Panc1 (cell line): ENCODE measurements around the gene EYS.

Source experiments
- POLR2AphosphoS5 ChIP-seq: IDR thresholded peaks from 2 replicates; pipeline ENCODE4 v1.6.1; 2012; ENCODE audit warnings: mild to moderate bottlenecking, low read depth, low read length, moderate library complexity
- SIN3A ChIP-seq: IDR thresholded peaks from 2 replicates; pipeline ENCODE4 v1.6.1; 2012; ENCODE audit warnings: low read depth, mild to moderate bottlenecking, low read length, moderate library complexity, borderline replicate concordance; ENCODE audit not compliant: insufficient read depth
- TCF7L2 ChIP-seq: IDR thresholded peaks from 2 replicates; pipeline ENCODE4 v1.6.1; 2011; ENCODE audit warnings: mild to moderate bottlenecking, low read depth, low read length, inconsistent platforms
- TF ChIP-seq, protein P1 (sequence below): fragments of 450-650 bp; IDR thresholded peaks from 2 replicates; pipeline ENCODE4 v1.5.1; 2017; ENCODE audit warnings: mild to moderate bottlenecking
- TF ChIP-seq, protein P2 (sequence below), 2 experiments: IDR thresholded peaks; 2 replicates each; pipeline ENCODE4 v1.6.1; 2011 to 2012; ENCODE audit warnings: low read depth in 2 of 2, control low read depth in 1 of 2, low read length in 1 of 2, mild to moderate bottlenecking in 1 of 2, moderate library complexity in 1 of 2; ENCODE audit not compliant: insufficient read depth in 1 of 2

DNA sequence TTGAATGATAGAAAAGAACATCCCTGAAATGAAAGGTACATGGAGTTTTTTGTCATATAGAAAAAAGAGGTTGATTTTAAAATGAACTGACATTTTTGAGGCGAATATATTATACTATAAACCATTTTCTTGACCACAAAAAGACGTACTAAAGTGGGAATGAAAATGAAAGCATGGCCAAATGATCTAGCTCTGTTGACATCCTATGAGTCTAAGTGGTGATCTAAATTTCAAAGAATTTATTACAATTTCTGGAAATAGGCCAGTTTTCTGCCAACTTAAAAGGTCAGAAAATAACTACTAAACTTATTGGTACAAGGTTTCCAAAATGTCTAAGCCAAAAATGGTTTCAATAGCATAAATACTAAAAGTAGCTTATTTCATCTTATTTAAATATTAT is 536.8 kb downstream of the EYS start:
- TF ChIP-seq, protein P1, sequence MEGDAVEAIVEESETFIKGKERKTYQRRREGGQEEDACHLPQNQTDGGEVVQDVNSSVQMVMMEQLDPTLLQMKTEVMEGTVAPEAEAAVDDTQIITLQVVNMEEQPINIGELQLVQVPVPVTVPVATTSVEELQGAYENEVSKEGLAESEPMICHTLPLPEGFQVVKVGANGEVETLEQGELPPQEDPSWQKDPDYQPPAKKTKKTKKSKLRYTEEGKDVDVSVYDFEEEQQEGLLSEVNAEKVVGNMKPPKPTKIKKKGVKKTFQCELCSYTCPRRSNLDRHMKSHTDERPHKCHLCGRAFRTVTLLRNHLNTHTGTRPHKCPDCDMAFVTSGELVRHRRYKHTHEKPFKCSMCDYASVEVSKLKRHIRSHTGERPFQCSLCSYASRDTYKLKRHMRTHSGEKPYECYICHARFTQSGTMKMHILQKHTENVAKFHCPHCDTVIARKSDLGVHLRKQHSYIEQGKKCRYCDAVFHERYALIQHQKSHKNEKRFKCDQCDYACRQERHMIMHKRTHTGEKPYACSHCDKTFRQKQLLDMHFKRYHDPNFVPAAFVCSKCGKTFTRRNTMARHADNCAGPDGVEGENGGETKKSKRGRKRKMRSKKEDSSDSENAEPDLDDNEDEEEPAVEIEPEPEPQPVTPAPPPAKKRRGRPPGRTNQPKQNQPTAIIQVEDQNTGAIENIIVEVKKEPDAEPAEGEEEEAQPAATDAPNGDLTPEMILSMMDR, result no peak
- TF ChIP-seq, protein P2, sequence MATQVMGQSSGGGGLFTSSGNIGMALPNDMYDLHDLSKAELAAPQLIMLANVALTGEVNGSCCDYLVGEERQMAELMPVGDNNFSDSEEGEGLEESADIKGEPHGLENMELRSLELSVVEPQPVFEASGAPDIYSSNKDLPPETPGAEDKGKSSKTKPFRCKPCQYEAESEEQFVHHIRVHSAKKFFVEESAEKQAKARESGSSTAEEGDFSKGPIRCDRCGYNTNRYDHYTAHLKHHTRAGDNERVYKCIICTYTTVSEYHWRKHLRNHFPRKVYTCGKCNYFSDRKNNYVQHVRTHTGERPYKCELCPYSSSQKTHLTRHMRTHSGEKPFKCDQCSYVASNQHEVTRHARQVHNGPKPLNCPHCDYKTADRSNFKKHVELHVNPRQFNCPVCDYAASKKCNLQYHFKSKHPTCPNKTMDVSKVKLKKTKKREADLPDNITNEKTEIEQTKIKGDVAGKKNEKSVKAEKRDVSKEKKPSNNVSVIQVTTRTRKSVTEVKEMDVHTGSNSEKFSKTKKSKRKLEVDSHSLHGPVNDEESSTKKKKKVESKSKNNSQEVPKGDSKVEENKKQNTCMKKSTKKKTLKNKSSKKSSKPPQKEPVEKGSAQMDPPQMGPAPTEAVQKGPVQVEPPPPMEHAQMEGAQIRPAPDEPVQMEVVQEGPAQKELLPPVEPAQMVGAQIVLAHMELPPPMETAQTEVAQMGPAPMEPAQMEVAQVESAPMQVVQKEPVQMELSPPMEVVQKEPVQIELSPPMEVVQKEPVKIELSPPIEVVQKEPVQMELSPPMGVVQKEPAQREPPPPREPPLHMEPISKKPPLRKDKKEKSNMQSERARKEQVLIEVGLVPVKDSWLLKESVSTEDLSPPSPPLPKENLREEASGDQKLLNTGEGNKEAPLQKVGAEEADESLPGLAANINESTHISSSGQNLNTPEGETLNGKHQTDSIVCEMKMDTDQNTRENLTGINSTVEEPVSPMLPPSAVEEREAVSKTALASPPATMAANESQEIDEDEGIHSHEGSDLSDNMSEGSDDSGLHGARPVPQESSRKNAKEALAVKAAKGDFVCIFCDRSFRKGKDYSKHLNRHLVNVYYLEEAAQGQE (IDR thresholded peaks at IDR 0.05; ENCODE audit: insufficient read depth in 1 of 2, low read depth in 2 of 2, low read length in 1 of 2), result no peak
- no peak for TF ChIP-seq POLR2AphosphoS5
- TF ChIP-seq TCF7L2, result no peak
- TF ChIP-seq SIN3A, result no peak
